Calu3 (cell line): ENCODE measurements around the gene CNTN5. TPM values are rescaled to one million over a fixed set of nuclear protein-coding genes. Genes with fewer than 3 reads are reported as not detected.

Experiments
- BruUV-seq: library from RNA; stranded (reverse); fragments of 400-500 nt; replicated peaks from 2 replicates; lab custom pipeline; 2021; lab: Mats Ljungman, UMichigan
- CTCF ChIA-PET: fragments of 300-600 bp; sonication (Branson Sonifier 250); formaldehyde crosslinking; loops from one replicate; lab custom pipeline; 2022; ENCODE audit warnings: antibody characterized with exemption; lab: Charles Lee
- DNase-seq: peaks from one replicate; pipeline ENCODE4 v3.0.0; 2022
- H3K27ac Mint-ChIP-seq: one replicate; pipeline ENCODE4 v1.8.0; 2022; ENCODE audit warnings: mixed read lengths; ENCODE audit not compliant: unreplicated experiment
- H3K27me3 Mint-ChIP-seq: one replicate; pipeline ENCODE4 v1.8.0; 2022; ENCODE audit warnings: mixed read lengths; ENCODE audit not compliant: unreplicated experiment
- H3K36me3 Mint-ChIP-seq: one replicate; pipeline ENCODE4 v1.8.0; 2022; ENCODE audit warnings: mild to moderate bottlenecking, moderate library complexity, mixed read lengths; ENCODE audit not compliant: insufficient read depth, unreplicated experiment
- H3K4me1 Mint-ChIP-seq: one replicate; pipeline ENCODE4 v1.8.0; 2022; ENCODE audit warnings: mild to moderate bottlenecking, low read depth, mixed read lengths; ENCODE audit not compliant: unreplicated experiment
- H3K4me3 Mint-ChIP-seq: one replicate; pipeline ENCODE4 v1.8.0; 2022; ENCODE audit warnings: mild to moderate bottlenecking, low read depth, moderate library complexity, mixed read lengths; ENCODE audit not compliant: unreplicated experiment
- H3K9me3 Mint-ChIP-seq: one replicate; pipeline ENCODE4 v1.8.0; 2022; ENCODE audit warnings: low read depth, mixed read lengths; ENCODE audit not compliant: unreplicated experiment
- CTCF ChIP-seq: fragments of 200-600 bp; IDR thresholded peaks from one replicate; pipeline ENCODE4 v1.8.0; 2022; ENCODE audit warnings: antibody characterized with exemption; ENCODE audit not compliant: unreplicated experiment
- intact Hi-C: fragments of 100-400 bp; cut with micrococcal nuclease; formaldehyde crosslinking; loops from one replicate; pipeline ENCODE4 v1.10.0; 2022; ENCODE audit not compliant: unreplicated experiment
- total RNA-seq: library from RNA; stranded (reverse); gene quantifications from 2 replicates; pipeline ENCODE4 v1.2.3, GENCODE V29; 2022

The CNTN5 gene
- total RNA-seq, 1 experiment from 2014 or later: not detected

GRCh38 chr11:99645934-99646333 is 625.2 kb downstream of the CNTN5 start:
- Mint-ChIP-seq H3K9me3 (peaks cover 2% of the 10 kb centered on the region), H3K4me3 (no peak overlapping the region), H3K4me1 (no peaks in the 10 kb centered on the region), H3K27me3 (no peaks in the 10 kb centered on the region), H3K27ac (no peak overlapping the region), H3K36me3 (no peaks in the 10 kb centered on the region)
- CTCF ChIA-PET: interaction anchor here (0.7 kb wide), 1 partner anchor 12 kb away, joined by 4 read pairs; no protein-coding TSS in a partner anchor
- intact Hi-C loops: no loop called here
- no peak for DNase-seq
- TF ChIP-seq CTCF: no peak
- no TSS peak for BruUV-seq

GRCh38 chr11:99670067-99670676 is 649.4 kb downstream of the CNTN5 start:
- Mint-ChIP-seq H3K27ac (no peak overlapping the region), H3K27me3 (no peaks in the 10 kb centered on the region), H3K36me3 (no peaks in the 10 kb centered on the region), H3K9me3 (no peaks in the 10 kb centered on the region), H3K4me1 (no peaks in the 10 kb centered on the region), H3K4me3 (no peak overlapping the region)
- DNase-seq: no peak
- no peak for TF ChIP-seq CTCF
- intact Hi-C loops: no loop called here
- CTCF ChIA-PET: no interaction called here
- no TSS peak for BruUV-seq

GRCh38 chr11:99671808-99672409 is 651.2 kb downstream of the CNTN5 start:
- H3K4me3 Mint-ChIP-seq: no peak overlapping the region
- no peaks in the 10 kb centered on the region for H3K9me3 Mint-ChIP-seq
- CTCF ChIA-PET: no interaction called here
- H3K27ac Mint-ChIP-seq: no peak overlapping the region
- no peaks in the 10 kb centered on the region for H3K27me3 Mint-ChIP-seq
- no peak for DNase-seq
- BruUV-seq: no TSS peak
- no peaks in the 10 kb centered on the region for H3K36me3 Mint-ChIP-seq
- no peaks in the 10 kb centered on the region for H3K4me1 Mint-ChIP-seq
- TF ChIP-seq CTCF: no peak
- intact Hi-C loops: no loop called here

GRCh38 chr11:99676292-99676691 is 655.5 kb downstream of the CNTN5 start:
- DNase-seq: no peak
- TF ChIP-seq CTCF: no peak
- no peaks in the 10 kb centered on the region for H3K4me1 Mint-ChIP-seq
- intact Hi-C loops: no loop called here
- CTCF ChIA-PET: no interaction called here
- H3K36me3 Mint-ChIP-seq: no peaks in the 10 kb centered on the region
- no peaks in the 10 kb centered on the region for H3K9me3 Mint-ChIP-seq
- H3K27me3 Mint-ChIP-seq: no peaks in the 10 kb centered on the region
- H3K4me3 Mint-ChIP-seq: no peak overlapping the region
- BruUV-seq: no TSS peak
- H3K27ac Mint-ChIP-seq: no peak overlapping the region
